ENCODE data around the gene GSG1L2. TPM values are rescaled to one million over a fixed set of nuclear protein-coding genes. Genes with fewer than 3 reads are reported as not detected.

The GSG1L2 gene
- total RNA-seq, 1 donor from 2014 or later = not detected

DNA sequence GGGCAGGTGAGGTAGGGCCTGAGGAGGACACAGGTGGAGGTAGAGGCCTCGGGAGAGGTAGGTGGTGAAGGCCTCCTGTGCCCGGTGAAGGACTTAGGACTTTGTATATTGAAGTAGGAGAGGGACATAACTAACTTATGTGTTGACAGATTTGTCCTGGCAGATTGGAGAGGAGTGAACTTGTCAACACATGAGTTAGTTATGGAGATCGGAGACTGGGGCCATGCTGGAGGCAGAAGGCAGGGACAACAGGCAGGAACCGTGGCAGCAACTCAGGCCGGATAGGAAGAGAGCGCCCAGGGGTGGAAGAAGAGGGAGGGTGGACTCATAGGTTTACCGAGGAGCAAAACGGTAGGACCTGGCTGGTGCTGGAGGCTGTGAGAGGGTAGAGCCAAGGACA, 22.3 kb upstream of the GSG1L2 start:
- TF ChIP-seq, protein P1, sequence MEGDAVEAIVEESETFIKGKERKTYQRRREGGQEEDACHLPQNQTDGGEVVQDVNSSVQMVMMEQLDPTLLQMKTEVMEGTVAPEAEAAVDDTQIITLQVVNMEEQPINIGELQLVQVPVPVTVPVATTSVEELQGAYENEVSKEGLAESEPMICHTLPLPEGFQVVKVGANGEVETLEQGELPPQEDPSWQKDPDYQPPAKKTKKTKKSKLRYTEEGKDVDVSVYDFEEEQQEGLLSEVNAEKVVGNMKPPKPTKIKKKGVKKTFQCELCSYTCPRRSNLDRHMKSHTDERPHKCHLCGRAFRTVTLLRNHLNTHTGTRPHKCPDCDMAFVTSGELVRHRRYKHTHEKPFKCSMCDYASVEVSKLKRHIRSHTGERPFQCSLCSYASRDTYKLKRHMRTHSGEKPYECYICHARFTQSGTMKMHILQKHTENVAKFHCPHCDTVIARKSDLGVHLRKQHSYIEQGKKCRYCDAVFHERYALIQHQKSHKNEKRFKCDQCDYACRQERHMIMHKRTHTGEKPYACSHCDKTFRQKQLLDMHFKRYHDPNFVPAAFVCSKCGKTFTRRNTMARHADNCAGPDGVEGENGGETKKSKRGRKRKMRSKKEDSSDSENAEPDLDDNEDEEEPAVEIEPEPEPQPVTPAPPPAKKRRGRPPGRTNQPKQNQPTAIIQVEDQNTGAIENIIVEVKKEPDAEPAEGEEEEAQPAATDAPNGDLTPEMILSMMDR (conservative IDR thresholded peaks at IDR 0.05) = no peak
- no peaks in the 10 kb centered on the region for H3K9me3 Mint-ChIP-seq
- no peaks in the 10 kb centered on the region for H3K36me3 Mint-ChIP-seq (ENCODE audit: low read depth)
- peaks cover 18% of the 10 kb centered on the region for H3K27me3 Mint-ChIP-seq (ENCODE audit: low read depth)
- H3K4me3 Mint-ChIP-seq = no peak overlapping the region
- no peak overlapping the region for H3K27ac Mint-ChIP-seq (ENCODE audit: unreplicated experiment)
- H3K4me1 Mint-ChIP-seq = no peaks in the 10 kb centered on the region
- no peak for DNase-seq (ENCODE audit: low read depth, low spot score)

DNA sequence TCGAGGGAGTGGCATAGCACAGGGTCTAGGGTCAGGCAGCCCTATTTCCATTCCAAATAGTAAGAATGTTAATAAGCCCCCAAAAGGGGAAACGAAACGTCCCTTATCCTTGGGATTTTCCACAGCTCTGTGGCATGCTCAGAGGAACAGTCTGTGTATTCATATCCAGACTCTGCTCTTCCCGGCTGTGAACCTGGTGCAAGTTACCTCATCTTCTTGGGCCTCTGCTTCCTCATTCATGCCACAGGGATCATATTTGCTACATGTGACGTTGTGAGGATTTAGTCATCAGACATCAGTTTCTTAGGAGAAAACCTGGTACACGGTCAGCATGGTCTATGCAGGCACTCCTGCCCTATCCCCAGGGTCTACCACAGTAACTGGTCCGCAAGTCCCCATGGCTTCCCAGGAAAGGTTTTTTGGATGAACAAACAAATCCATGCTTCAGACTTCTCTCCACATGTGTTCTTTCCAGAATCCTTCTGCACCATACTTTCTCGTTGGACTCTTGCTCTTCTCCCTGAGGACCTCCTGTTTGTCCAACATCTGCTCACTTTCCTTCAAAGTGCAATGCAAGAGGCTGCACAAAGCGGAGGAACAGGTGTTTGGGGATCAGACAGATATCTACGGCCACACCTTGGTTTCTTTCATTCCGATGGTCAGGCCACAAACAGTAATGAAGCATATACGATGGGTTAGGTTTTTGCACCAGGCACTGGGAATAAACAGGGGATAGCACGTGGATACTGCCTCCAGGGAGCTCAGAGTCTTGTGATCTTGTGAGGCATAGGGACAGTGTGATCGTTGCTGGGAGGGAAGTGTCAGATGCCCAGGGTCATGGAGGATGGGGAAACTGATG, 21.5 kb upstream of the GSG1L2 start:
- Mint-ChIP-seq H3K4me1 (peaks cover 6% of the 10 kb centered on the region), H3K9me3 (no peaks in the 10 kb centered on the region), H3K27me3 (ENCODE audit: low read depth) (peaks cover 26% of the 10 kb centered on the region), H3K36me3 (ENCODE audit: low read depth) (no peaks in the 10 kb centered on the region), H3K4me3 (no peak overlapping the region), H3K27ac (ENCODE audit: unreplicated experiment) (no peak overlapping the region)
- DNase-seq (ENCODE audit: low read depth, low spot score) = no peak
- TF ChIP-seq, protein P1 (conservative IDR thresholded peaks at IDR 0.05) = no peak

DNA sequence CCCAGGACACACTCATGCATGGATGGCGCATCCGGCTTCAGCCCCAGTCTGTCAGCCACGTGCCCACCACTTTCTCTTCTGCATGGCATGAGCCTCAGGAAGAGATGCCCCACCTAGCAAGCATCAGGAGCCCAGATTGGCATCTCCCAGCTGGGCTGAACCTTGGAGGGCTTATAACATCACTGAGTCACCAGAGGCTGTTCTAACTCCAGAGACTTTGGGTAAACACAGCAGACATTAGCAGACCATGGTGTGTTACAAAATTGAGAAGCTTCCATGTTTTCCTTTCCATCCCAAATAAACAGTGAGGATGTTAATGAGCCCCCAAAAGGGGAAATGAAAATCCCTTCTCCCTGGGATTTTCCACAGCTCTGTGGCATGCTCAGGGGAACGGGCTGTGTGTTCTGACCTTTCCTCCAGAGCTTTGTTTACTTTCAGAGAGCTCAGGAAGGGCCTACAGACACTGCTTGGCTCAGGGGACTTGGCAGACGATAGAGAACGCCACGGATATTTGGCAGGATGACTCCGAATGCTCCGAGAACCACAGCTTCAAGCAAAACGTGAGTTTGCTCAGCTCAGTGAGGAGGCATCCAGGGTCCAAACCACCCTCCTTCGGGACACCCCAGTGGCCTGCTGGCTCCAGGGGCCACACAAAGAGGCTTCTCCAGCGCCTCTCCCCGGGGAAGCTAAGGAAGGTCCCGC, 20.3 kb upstream of the GSG1L2 start:
- Mint-ChIP-seq H3K9me3 (no peaks in the 10 kb centered on the region), H3K36me3 (ENCODE audit: low read depth) (no peaks in the 10 kb centered on the region), H3K27me3 (ENCODE audit: low read depth) (peaks cover 37% of the 10 kb centered on the region), H3K27ac (ENCODE audit: unreplicated experiment) (no peak overlapping the region), H3K4me1 (peaks cover 6% of the 10 kb centered on the region), H3K4me3 (no peak overlapping the region)
- DNase-seq (ENCODE audit: low read depth, low spot score) = no peak
- TF ChIP-seq, protein P1 (conservative IDR thresholded peaks at IDR 0.05) = no peak

DNA sequence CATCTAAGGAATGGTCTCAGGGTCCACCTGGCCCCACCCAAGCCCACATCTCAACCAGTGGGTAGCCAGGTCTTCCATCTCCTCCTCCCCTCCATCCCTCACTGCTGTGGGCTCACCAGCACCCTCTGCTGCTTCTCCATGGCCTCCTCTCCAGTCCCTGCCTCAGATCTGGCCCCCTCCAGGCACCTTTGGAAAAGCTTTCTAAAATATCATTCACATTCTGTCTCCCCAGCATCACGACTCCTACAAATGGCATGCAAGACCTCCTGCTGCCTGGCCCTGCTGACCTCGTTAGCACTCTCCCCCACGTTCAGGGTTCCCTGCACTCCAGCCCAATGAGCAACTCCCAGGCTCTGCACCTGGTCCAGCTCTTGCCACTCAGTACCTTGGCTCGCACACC, 17.6 kb upstream of the GSG1L2 start:
- DNase-seq (ENCODE audit: low read depth, low spot score) = no peak
- Mint-ChIP-seq H3K27ac (ENCODE audit: unreplicated experiment) (no peak overlapping the region), H3K9me3 (no peaks in the 10 kb centered on the region), H3K4me1 (peaks cover 6% of the 10 kb centered on the region), H3K27me3 (ENCODE audit: low read depth) (peaks cover 44% of the 10 kb centered on the region), H3K4me3 (no peak overlapping the region), H3K36me3 (ENCODE audit: low read depth) (no peaks in the 10 kb centered on the region)
- TF ChIP-seq, protein P1 (conservative IDR thresholded peaks at IDR 0.05) = no peak

DNA sequence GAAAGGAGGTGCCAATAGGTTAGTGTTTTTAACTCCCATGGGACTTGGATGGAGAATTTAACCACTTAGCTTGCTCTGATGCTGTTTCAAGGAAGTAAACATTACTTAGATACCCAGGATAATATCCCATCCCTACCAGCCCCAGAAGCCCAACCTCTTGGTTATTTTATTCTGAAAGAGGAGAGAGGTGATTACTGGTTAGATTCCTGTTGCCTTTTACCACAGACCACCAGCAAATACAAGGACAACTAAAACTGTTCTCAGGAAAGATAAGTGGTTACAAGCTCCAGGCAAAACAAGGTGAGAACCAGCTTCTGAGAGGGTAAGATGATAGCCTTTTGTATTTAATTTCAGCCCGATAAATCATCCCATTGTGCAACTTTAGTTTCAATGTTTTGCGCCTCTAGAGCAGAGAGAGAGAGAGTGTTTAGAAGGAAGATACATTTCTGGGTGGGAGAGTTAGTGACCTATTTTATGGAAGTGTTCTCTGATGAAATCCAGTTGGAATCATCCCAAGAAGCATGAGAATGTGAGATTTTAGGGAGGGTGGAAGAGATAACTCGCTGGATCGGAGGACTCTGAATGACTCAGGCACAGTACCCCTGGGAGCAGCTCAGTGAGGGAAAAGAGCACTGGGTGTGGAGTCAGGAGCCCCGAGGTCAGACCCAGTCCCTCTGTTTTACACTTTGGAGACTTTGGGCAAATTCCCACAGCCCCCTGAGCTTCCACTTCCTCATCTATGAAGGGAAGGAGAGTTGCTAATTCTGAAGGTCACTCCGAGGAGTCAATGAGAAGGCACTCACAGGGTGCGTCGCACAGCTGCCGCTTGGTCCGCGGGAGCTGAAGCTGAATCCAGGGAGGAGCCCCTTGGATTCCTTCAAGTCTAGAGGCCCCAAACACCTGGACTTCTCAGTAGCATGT, 15.9 kb upstream of the GSG1L2 start:
- H3K9me3 Mint-ChIP-seq = peaks cover 2% of the 10 kb centered on the region
- TF ChIP-seq, protein P1 (conservative IDR thresholded peaks at IDR 0.05) = no peak
- no peak overlapping the region for H3K27ac Mint-ChIP-seq (ENCODE audit: unreplicated experiment)
- DNase-seq (ENCODE audit: low read depth, low spot score) = no peak
- peaks cover 38% of the 10 kb centered on the region for H3K27me3 Mint-ChIP-seq (ENCODE audit: low read depth)
- peaks cover 6% of the 10 kb centered on the region for H3K4me1 Mint-ChIP-seq
- no peak overlapping the region for H3K4me3 Mint-ChIP-seq
- H3K36me3 Mint-ChIP-seq (ENCODE audit: low read depth) = no peaks in the 10 kb centered on the region

All from neural crest cell (in vitro differentiated cells).